ENCODE measurements around the gene NFAT5.

DNA sequence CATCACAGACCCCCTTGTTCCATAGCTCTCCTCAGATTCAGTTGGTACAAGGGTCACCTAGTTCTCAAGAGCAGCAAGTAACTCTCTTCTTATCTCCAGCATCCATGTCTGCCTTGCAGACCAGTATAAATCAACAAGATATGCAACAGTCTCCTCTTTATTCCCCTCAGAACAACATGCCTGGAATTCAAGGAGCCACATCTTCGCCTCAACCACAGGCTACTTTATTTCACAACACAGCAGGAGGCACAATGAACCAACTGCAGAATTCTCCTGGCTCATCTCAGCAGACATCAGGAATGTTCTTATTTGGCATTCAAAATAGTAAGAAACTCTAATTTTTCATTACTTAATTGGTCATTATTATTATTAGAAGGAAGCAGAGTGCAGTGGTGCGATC, 128.2 kb downstream of the NFAT5 start:
- TF ChIP-seq, protein P1, sequence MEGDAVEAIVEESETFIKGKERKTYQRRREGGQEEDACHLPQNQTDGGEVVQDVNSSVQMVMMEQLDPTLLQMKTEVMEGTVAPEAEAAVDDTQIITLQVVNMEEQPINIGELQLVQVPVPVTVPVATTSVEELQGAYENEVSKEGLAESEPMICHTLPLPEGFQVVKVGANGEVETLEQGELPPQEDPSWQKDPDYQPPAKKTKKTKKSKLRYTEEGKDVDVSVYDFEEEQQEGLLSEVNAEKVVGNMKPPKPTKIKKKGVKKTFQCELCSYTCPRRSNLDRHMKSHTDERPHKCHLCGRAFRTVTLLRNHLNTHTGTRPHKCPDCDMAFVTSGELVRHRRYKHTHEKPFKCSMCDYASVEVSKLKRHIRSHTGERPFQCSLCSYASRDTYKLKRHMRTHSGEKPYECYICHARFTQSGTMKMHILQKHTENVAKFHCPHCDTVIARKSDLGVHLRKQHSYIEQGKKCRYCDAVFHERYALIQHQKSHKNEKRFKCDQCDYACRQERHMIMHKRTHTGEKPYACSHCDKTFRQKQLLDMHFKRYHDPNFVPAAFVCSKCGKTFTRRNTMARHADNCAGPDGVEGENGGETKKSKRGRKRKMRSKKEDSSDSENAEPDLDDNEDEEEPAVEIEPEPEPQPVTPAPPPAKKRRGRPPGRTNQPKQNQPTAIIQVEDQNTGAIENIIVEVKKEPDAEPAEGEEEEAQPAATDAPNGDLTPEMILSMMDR (IDR thresholded peaks at IDR 0.05) = no peak
- TF ChIP-seq POLR2A (IDR thresholded peaks at IDR 0.05) (no peak), POLR2AphosphoS5 (IDR thresholded peaks at IDR 0.05) (no peak)

All from prostate gland (tissue), 2 donors.